ENCODE results near the gene SNX8.
"Not testable (repeated sequence)": the region's sequence is repeated elsewhere in the genome, so short reads cannot be mapped to it uniquely, and the experiment has no call there.

Gene SNX8

DNA sequence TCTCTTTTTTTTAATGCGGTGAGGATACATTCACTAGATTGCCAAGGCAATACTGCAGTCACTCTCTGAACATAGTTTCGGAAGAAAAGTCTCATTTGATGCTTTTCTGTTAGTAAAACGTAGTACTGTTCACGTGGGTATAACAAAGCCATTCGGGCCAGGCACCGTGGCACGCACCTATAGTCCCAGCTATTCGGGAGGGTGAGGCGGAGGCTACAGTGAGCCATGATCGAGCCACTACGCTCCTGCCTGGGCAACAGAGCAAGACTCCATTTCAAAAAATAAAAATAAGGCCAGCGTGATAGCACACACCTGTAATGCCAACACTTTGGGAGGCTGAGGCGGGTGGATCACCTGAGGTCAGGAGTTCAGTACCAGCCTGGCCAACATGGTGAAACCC, 24.6 kb downstream of the SNX8 start:
- DNase-seq = no peak

- no peak for DNase-seq
Measured at GRCh38 chr7:2289111-2289586, 25.1 kb downstream of the SNX8 start.

DNA sequence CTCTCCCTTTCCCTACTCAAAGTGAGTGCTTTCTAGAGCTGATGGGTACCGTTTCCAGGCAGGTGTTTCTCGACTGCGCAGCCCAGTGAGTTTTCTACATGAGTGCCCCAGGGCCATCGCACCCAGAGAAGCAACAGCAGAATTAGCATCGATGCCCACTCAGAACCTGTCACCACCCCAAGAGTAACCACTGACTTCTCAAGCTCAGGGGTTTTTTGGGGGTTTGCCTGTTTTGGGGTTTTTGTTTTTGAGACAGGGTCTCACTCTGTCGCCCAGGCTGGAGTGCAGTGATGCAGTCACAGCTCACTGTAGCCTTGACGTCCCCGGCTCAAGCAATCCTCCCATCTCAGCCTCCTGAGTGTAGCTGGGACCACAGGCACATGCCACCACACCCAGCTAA, 25.7 kb downstream of the SNX8 start:
- DNase-seq = no peak

- no peak for DNase-seq
Measured at GRCh38 chr7:2287745-2288144, 26.5 kb downstream of the SNX8 start.

DNA sequence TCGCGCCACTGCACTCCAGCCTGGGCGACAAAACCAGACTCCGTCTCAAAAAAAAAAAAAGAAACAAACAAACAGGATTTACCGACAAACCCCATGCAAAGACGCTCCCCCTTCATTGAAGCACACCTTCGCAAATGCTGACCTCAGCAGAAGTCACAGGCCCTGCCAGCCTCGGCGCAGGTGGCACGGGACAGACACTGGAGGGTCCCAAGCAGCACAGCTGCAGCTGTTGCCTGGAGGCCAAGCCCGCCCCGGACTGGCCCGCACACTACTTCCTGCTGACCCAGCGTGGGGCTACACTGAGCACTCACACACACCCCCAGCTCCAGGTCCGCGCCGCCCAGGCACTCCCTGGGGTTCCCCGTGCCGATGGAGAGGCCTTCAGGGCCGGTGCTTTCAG, 31.2 kb downstream of the SNX8 start:
- DNase-seq = no peak

DNA sequence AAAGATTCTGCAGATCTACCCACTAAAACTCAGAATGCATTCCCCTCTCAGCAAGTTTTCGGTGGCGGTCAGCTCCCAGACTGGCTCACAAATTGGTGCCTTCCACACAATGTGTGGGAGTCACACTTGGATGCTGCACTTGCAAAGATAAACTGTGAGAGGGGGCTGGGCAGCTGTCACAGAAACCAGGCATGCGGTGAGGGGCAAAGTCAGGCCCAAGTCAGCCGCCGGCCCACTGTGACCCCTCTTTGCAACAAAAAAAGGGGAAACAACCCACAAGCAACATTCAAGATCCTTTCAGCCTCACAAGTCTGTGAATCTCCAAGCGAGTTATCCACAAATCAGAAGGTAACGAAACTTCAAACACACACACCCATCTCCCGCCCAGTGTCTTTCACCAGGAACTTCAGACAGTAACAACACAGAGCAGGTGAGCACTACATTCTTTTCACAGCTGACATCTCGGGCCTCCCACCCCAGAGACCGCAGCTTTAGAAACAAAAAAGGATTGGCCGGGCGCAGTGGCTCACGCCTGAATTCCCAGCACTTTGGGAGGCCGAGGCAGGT, 32.0 kb downstream of the SNX8 start:
- DNase-seq = no peak

- no peak for DNase-seq
Measured at GRCh38 chr7:2281541-2281940, 32.7 kb downstream of the SNX8 start.

- DNase-seq = no peak
Measured at GRCh38 chr7:2280424-2280823, 33.8 kb downstream of the SNX8 start.

- DNase-seq = no peak
Measured at GRCh38 chr7:2279896-2280295, 34.3 kb downstream of the SNX8 start.

- no peak for DNase-seq
Measured at GRCh38 chr7:2278026-2278425, 36.2 kb downstream of the SNX8 start.

DNA sequence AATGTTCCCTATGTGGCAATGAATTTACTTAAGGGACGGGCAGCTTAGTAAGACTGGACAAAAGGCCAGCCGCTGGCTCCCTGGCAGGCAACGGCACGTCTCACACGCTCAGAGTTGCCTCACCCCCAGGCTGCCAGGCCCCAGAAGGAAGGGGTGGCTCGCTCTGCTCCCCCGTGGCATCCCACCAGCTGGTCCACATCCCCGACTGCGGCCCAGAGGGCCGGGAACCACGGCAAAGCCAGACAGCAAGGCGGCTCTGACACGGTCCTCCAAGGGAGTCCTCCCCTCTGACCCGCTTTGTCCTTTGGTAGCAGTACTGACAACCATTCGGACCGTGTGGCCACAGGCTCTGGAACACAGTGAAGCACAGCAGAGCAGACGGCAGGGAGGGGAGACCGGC, 38.1 kb downstream of the SNX8 start:
- DNase-seq = no peak

DNA sequence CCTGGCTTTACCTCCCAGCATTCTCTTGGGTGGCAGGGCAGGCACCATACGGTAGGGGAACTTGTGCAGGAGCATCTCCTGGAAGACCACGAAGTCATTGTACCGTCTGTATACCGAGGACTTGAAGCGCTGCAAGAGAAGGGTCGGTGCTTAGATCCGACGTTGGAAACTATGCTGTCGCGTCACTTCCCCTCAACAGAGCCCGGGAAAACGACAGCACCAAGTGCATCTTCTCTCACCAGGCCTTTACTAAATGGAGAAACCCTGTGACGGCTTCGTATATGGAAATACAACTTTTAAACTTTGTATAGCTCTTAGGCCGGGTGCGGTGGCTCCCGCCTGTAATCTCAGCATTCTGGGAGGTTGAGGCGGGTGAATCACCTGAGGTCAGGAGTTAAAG, 39.1 kb downstream of the SNX8 start:
- no peak for DNase-seq

GRCh38 chr7:2274666-2275065, 39.6 kb downstream of the SNX8 start:
- DNase-seq = no peak

DNA sequence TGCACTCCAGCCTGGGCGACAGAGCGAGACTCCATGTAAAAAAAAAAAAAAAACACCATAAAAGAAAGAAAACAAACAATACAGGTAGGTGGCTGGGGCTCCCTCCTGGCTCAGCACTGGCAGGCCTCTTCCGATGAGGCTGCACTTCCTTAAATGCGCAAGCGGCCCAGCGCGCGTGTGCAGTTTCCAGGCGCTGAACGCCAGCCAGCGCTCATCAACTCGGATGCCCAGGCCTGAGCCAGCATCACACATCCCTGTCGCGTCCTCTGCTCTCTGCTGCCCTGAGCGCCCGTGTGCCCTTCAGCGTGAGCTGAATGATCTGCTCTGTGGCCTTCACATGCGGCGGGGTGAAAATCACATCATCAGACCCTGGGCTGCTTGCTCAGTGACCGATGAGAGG, 40.4 kb downstream of the SNX8 start:
- no peak for DNase-seq

GRCh38 chr7:2272031-2272430, 42.2 kb downstream of the SNX8 start:
- no peak for DNase-seq

DNA sequence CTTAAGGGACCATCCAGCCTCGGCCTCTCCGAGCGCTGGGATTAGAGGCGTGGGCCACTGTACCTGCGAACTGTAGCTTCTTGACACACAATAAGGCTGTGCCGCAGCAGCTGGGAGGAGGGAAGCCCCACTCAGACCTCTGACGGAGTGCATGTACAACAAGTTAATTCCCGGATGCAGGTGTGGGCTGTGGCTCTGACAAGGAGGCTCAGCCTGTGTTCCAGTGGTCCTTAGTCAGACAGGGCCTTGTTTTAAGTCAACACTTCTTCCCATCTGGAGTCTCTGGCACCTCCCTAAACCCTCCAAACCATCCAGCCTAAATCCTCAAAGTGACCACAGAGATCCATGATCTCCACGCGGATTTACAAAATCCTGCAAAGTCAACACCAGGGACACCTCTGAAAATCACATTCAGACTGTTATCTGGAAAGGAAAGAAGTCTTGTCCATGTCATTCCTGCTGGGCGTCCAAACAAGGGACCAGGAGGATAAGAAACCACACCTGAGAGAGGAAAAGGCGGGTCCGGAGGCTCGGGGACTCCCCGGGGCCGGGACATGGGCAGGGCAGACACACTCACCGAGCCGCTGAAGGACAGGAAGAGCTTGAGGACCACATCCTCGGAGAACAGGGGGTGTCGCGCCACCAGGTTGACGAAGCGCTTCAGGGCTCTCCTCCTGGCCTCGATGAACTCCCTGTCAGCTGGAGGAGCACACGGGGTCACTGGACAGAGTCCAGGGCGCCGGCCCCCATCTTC, 42.8 kb downstream of the SNX8 start:
- DNase-seq = no peak

- DNase-seq = no peak
Measured at GRCh38 chr7:2270495-2270894, 43.7 kb downstream of the SNX8 start.

DNA sequence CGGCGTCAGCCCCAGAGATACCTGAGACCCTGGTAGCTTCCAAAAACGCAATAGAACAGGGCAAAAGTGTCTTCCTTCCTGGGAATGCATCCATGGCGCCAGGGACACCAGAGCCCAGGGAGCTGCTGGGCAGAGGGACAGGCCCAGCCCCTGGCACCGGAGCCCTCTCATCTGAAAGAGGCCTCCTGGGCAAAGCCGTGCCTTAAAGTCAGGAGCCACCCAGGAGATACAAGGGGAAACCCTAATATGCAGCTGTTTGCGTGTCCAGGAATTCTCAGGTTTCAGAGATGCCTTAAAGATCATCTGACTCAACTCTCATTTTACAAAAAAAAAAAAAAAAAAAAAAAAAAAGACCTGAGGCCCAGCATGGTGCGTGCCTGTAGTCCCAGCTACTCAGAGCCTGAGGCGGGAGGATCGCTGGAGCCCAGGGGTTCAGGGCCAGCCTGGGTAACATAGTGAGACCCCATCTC, 44.2 kb downstream of the SNX8 start:
- no peak for DNase-seq

DNA sequence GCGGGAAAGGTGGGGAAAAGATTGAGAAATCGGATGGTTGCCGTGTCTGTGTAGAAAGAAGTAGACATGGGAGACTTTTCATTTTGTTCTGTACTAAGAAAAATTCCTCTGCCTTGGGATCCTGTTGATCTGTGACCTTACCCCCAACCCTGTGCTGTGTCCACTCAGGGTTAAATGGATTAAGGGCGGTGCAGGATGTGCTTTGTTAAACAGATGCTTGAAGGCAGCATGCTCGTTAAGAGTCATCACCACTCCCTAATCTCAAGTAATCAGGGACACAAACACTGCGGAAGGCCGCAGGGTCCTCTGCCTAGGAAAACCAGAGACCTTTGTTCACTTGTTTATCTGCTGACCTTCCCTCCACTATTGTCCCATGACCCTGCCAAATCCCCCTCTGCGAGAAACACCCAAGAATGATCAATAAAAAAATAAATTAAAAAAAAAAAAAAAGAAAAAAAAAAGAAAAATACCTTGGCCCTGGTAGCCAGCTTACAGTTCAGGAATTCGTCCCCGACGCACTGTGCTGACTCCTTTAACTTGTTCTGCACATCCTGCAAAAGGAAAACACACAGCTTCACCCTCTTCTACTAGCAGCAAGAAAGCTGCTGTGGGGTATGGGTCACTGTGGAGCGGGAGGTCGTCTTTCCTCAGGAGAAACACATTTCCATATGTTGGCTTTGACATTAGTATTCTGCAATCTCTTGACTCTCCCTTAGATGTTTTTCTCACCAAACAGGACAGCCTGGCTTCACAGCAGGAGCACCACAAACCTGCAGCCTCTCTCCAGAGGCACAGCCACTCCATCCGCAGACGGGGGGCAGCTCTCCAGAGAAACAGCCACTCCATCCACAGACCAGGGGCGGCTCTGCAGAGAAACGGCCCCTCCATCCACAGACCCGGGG, 44.9 kb downstream of the SNX8 start:
- DNase-seq = not testable (repeated sequence)

- DNase-seq = no peak
Measured at GRCh38 chr7:2266911-2267310, 47.3 kb downstream of the SNX8 start.

DNA sequence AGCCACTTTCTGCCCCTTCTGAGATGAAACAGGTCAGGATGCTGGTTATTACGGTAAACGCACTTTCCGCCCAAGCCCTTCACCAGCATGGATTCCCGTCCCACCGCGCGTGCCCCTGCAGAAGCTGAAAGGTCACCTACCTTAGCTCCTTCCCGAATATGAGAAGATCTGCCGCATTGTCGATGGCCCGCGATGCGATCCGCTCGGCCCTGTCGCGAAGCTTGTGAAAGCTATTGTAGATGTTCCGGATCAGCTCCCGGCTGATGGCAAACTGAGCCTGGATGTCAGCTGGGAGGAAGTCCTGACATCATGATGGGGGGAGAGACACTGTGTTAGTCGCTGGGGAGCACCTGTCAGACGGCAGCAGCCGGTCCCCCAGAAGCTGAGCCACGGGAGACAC, 50.1 kb downstream of the SNX8 start:
- no peak for DNase-seq

DNA sequence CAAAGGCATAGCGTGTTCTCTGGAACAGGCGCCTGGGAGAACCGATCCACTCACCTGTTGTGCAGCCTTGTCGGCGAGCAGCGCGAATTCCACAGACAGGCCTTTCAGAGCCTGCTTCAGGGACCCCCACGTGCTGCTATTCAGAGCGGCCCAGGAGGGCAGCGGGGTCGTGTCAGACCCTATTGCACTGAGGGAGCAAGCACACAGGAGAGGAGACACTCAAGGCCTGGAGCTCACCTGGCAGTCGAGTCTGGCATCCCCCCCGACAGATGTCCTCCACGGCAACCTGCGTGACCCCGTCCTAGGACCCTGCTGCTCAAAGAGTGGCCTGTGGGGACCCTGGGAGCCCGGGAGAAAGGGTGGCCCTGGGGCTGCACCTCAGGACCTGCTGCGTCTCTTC, 51.1 kb downstream of the SNX8 start:
- no peak for DNase-seq

DNA sequence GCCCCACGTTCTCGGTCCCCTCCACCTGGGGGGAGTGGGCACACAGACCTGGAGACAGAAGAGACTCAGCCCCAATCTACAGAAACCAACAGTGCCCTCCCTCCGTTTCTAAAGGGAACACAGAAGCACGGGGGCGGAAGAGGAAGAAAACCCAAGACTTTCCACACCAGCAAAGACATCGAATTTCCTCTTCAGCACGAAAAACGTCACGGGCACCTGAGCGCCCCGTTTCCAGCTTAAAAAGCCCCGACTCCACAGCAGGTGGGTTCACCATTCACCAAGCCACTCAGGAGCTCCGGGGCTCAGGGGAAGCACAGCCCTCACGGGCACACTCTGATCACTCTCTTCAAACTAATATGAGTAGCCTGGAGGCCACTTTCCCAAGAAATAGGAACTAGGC, 52.6 kb downstream of the SNX8 start:
- no peak for DNase-seq

GRCh38 chr7:2260820-2261219, 53.4 kb downstream of the SNX8 start:
- no peak for DNase-seq
